Measurements from ENCODE around the gene PRR5. TPM values are rescaled to one million over a fixed set of nuclear protein-coding genes. Genes with fewer than 3 reads are reported as not detected.

PRR5 gene
- total RNA-seq, 1 experiment from 2014 or later, result 11.8 TPM

DNA sequence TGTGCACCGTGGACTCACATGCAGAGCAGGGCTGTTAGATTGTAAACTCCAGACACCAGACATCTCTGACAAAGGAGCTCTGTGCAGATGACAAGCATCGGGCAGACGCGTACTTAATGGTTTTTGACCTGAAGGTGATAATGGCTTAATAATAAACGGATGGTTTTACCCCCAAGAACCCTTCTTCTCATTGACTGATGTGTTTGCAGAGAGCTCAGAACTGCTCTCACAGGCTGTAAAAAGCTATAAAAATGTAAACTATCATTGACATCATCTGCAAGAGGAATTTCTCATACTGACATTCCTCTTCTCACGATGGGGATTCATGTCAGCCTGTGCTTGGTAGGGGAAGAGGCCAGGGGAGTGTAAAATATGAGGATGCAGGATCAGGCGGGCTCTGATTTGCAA, 41.8 kb downstream of the PRR5 start:
- no peaks in the 10 kb centered on the region; a peak in 1 of 7 replicates for H3K36me3 Mint-ChIP-seq (ENCODE audit: insufficient read depth in 1 of 3, low read depth in 3 of 3)
- Histone ChIP-seq H3K14ac (ENCODE audit: insufficient read depth, low read length) (no peak overlapping the region), H3K9me3 (ENCODE audit: control insufficient read depth, low read depth, low read length) (no peaks in the 10 kb centered on the region), H2BK5ac (ENCODE audit: insufficient read length, low read length) (no peak overlapping the region), H2BK20ac (ENCODE audit: low read depth, low read length, poor library complexity, severe bottlenecking) (no peak overlapping the region), H2AK5ac (ENCODE audit: insufficient read length, low read length) (no peak overlapping the region), H4K91ac (ENCODE audit: insufficient read length, low read depth, low read length) (no peak overlapping the region), H3K4me1 (ENCODE audit: insufficient read depth, low read length) (peaks cover 4% of the 10 kb centered on the region; the same call in 1 of the 2 replicates), H3K23ac (ENCODE audit: insufficient read length, low read depth, low read length) (no peak overlapping the region), H3K18ac (ENCODE audit: insufficient read length, low read depth, low read length) (no peak overlapping the region), H3K27ac (ENCODE audit: insufficient read length, low read depth, low read length) (no peak overlapping the region), H3K56ac (ENCODE audit: insufficient read length, low read depth, low read length) (no peak overlapping the region), H4K20me1 (ENCODE audit: control insufficient read depth, insufficient read depth, insufficient read length) (no peaks in the 10 kb centered on the region), H3K9ac (ENCODE audit: extremely low read depth, insufficient read length, low read length) (no peak overlapping the region), H3K4me2 (ENCODE audit: insufficient read depth, insufficient read length, low read length) (no peak overlapping the region), H2BK12ac (ENCODE audit: insufficient read length, low read depth, low read length) (no peak overlapping the region), H3T11ph (ENCODE audit: low read length) (no peak overlapping the region), H2AFZ (ENCODE audit: low read length) (no peak overlapping the region), H3K79me2 (ENCODE audit: insufficient read depth, low read length) (no peaks in the 10 kb centered on the region), H4K8ac (replicated peaks; ENCODE audit: insufficient read length, low read depth, low read length) (no peak overlapping the region), H4K5ac (ENCODE audit: insufficient read length, low read depth, low read length) (no peak overlapping the region), H2BK15ac (ENCODE audit: low read depth, low read length) (no peak overlapping the region), H2BK120ac (ENCODE audit: low read depth, low read length, poor library complexity, severe bottlenecking) (no peak overlapping the region), H3K4ac (ENCODE audit: low read depth, low read length) (no peak overlapping the region), H3K23me2 (ENCODE audit: insufficient read length, low read depth, low read length, poor library complexity, severe bottlenecking) (no peaks in the 10 kb centered on the region), H3K27me3 (ENCODE audit: insufficient read depth, low read length) (no peaks in the 10 kb centered on the region), H3K79me1 (ENCODE audit: insufficient read depth, low read depth, low read length, poor library complexity, severe bottlenecking) (no peaks in the 10 kb centered on the region)
- 0 out of 5 replicates have a peak, but pooled peaks cover 0 to 2% of the 10 kb centered on the region in 2 experiments for H3K9me3 Mint-ChIP-seq
- no peak for DNase-seq
- no peak overlapping the region for H3K4me3 Mint-ChIP-seq
- peaks cover 17 to 30% of the 10 kb centered on the region in 2 experiments for H3K4me1 Mint-ChIP-seq
- TF ChIP-seq, protein P1, sequence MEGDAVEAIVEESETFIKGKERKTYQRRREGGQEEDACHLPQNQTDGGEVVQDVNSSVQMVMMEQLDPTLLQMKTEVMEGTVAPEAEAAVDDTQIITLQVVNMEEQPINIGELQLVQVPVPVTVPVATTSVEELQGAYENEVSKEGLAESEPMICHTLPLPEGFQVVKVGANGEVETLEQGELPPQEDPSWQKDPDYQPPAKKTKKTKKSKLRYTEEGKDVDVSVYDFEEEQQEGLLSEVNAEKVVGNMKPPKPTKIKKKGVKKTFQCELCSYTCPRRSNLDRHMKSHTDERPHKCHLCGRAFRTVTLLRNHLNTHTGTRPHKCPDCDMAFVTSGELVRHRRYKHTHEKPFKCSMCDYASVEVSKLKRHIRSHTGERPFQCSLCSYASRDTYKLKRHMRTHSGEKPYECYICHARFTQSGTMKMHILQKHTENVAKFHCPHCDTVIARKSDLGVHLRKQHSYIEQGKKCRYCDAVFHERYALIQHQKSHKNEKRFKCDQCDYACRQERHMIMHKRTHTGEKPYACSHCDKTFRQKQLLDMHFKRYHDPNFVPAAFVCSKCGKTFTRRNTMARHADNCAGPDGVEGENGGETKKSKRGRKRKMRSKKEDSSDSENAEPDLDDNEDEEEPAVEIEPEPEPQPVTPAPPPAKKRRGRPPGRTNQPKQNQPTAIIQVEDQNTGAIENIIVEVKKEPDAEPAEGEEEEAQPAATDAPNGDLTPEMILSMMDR (conservative IDR thresholded peaks at IDR 0.05), result no peak
- no peak overlapping the region for H3K27ac Mint-ChIP-seq
- WGBS (ENCODE audit: extremely low coverage, insufficient read length, low lambda C conversion rate), result no CpG with 5 or more reads among the region's 7 CpGs
- H3K27me3 Mint-ChIP-seq (ENCODE audit: low read depth), result peaks cover 37% of the 10 kb centered on the region
